HG03575 (cell line): ENCODE measurements around the gene GNAI2.
"Not testable (repeated sequence)": the region's sequence is repeated elsewhere in the genome, so short reads cannot be mapped to it uniquely, and the experiment has no call there.

Experiments used
- ATAC-seq: cut with Tn5 transposase; IDR thresholded peaks from one replicate; pipeline ENCODE4 v1.9.1; 2021; ENCODE audit not compliant: unreplicated experiment, insufficient number of reproducible peaks, low FRiP score; ENCODE audit errors: extremely low read depth

Gene GNAI2

DNA sequence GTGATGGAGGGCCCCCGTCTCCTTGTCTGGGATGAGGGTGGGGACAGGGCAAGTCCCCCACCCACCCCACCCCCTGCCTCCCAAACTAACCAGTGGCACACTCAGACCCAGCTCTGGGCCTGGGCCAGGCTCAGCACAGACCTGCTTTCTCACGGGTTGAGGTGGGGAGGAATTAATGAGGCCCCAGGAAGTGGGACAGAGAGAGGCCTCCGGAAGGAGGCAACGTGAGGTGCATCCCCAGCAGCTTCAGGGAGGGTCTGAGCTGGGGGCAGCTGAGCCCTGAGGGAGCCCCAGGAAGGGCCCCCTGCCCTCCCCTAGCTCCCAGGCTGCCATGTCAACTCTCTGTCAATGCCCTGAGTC lies 15.0 kb upstream of the GNAI2 start:
- no peak for ATAC-seq

GRCh38 chr3:50221411-50222168 lies 14.4 kb upstream of the GNAI2 start:
- ATAC-seq: no peak

GRCh38 chr3:50222169-50222528 lies 13.9 kb upstream of the GNAI2 start:
- ATAC-seq: no peak

DNA sequence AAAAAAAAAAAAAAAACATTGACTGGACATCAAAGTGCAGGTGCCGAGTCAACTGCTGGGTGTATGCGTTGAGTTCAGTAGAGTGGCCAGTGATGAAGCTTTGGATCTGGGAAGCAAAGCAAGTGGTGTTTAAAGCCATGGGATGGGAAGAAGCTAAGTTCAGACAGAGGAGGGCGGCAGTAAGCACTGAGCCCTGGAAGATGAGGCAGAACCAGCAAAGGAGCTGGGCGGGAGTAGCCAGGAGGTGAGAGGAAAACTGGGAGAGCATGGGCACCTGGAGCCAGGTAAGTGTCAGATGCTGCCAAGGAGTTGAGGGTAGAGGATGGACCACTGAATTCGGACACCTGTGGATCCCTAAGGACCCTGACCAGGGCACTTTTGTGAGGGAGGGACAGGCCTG lies 11.4 kb upstream of the GNAI2 start:
- no peak for ATAC-seq

DNA sequence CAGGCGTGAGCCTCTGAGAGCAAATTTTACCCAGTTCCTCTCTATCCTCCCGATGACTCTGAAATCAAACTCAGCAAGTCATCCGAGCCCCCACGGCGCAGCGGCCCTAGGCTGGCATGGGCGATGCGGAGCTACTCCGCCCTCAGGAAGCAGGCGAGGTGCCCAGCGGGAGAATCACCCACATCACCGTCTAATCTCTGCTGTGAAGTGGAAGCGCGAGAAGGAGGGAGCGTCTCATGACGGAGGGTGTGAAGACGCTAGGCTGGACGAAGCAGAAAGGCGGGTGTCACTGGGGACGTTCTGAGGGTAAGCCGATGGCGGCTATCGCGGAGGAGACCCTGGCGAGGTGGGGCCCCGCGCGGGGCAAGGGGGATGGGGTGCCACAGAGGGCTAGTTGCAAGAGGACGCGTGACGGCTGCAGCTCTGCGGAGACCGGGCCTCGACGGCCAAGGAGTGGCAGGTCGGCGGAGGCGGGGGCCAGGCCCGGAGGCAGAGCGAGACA lies 9.1 kb upstream of the GNAI2 start:
- no peak for ATAC-seq

DNA sequence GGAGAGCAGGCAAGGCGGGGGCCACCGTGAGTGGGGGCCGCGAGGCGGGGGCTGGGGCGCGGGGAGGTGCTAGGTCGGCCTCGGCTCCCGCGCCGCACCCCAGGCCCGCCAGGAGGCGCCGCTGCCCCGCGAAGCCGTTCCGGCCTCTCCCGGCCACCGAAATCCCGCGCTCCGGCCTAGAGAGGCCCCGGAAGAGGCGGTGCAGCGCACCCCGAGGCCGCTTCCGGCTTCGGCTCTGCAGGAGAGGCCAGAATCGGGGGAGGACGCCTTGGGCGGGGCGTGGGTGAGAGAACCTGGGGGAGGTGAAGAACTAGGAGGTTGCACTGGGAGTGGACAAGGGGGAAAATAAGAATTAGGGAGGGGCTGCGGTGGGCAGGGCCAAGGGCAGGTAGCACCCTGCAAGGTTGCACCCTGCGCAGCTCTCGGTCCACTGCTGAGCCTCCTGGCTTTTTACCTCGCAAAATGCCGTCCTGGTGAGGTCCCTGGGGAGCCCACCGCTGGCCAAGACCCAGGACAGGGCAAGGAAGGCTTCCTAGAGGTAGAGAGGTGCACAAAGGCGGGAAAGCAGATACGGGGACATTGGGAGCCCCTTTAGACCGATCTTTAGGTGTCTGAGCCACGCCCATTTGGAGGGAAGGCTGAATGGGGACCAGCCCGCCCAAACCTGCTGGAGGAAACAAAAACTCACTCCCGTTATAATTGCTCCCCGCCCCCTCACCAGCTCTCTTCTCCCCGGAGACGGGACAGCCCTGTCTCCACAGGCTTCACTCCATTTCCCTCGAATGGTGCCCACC lies 8.4 kb upstream of the GNAI2 start:
- no peak for ATAC-seq

- ATAC-seq: not testable (repeated sequence)
These were observed 7.7 kb upstream of the GNAI2 start for GRCh38 chr3:50228184-50228763.

- no peak for ATAC-seq
These were observed 6.5 kb upstream of the GNAI2 start for GRCh38 chr3:50229490-50229889.

DNA sequence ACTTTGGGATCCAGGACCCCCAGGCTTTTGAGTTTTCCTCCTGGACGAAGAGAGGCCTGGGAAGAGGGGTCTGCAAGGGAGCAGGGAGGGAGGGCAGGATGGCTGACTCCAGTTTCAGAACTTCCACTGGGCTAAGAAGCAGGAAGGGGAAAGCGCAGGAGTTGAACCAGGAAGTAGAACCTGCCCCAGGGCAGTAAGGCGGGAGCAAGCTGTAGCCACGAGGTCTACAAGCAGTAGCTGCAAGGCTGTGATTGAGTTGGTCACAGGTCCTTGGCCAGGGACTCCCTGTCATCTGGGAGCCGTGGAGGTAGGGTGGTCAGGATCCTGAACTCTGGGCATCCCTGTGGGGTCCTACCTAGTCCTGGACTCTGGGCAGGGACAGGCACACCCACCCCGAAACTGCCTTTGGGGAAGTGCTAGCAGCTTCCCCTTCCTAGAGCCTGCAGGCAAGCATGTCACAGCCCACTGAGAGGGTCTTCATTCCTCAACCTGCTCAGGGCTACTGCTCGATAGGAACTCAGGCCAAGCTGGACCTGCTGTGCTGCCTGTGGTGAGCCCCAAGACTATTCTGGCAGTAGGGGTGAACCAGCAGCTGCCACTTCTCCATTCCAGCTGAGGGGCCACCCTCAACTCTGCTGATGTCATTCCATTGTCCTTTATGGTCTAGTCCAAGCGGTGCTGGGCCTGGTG lies 5.8 kb upstream of the GNAI2 start:
- ATAC-seq: no peak

GRCh38 chr3:50230794-50231125 lies 5.2 kb upstream of the GNAI2 start:
- ATAC-seq: no peak

DNA sequence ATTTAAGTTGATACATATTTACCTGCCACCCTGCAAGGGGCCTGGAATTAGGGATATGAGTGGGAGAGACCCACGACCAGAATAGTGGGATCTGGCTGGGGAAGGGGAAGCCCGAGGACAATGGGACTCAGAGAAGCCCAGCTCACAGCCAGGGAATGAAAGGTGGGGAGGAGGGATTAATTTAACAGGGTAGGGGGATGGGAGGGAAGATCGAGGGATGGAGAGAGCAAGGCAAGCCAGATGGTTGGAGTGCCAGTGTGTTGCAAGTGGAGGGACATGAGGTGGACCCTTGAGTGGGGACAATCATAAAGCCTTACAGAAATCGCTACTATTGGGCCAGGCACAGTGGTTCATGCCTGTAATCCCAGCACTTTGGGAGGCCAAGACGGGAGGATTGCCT lies 4.4 kb upstream of the GNAI2 start:
- ATAC-seq: no peak

DNA sequence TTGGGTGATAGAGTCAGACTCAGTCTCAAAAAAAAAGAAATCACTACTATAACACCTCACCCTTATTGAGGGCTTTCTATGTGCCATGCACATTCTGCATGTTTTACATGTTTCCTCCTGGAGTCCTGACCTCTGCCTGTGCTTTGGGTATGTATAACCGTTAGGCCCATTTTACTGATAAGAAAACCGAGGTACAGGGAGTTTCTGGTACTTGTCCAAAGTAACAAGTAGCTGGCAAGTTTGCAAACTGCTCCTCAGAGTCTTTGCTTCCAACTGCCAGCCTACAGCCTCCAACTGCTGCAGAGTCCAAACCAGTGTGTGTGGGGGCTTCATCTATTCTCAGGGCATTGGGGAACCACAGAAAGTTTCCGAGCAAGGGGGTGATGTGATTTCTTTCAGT lies 3.7 kb upstream of the GNAI2 start:
- ATAC-seq: no peak

GRCh38 chr3:50233176-50233575 lies 2.8 kb upstream of the GNAI2 start:
- ATAC-seq: no peak

DNA sequence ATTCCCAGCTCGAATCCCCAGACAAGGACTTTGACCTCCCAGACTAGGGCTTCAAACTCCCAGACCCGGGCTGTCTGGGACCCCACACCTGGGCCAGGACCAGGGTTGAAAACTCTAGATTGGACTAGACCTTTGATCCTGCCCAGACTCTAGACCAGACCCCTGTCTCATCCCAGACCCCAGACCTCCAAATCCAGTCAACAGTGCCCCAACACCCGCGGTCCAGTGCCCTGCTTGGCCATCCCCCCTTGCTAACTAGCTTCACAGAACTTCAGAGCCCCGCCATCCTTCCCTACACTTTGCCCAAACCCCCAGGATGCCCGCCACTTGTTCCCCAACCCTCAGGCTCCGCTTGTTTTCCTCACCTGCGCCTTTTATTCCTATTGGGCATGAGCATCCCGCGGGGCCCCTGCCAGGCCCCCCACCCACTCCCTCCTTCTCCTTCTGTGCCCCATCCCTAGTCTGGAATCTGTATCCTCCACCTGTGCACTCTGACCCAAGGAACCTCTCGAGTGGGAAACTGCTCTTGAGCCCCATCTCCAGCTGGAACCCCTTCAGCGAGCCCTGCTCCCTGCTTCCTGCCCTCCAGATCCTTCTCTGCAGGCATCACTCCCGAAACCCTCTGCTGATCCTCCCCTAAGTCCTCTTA lies 604 bp downstream of the GNAI2 start:
- ATAC-seq: no peak

GRCh38 chr3:50237133-50237651 lies 1.2 kb downstream of the GNAI2 start:
- ATAC-seq: no peak

DNA sequence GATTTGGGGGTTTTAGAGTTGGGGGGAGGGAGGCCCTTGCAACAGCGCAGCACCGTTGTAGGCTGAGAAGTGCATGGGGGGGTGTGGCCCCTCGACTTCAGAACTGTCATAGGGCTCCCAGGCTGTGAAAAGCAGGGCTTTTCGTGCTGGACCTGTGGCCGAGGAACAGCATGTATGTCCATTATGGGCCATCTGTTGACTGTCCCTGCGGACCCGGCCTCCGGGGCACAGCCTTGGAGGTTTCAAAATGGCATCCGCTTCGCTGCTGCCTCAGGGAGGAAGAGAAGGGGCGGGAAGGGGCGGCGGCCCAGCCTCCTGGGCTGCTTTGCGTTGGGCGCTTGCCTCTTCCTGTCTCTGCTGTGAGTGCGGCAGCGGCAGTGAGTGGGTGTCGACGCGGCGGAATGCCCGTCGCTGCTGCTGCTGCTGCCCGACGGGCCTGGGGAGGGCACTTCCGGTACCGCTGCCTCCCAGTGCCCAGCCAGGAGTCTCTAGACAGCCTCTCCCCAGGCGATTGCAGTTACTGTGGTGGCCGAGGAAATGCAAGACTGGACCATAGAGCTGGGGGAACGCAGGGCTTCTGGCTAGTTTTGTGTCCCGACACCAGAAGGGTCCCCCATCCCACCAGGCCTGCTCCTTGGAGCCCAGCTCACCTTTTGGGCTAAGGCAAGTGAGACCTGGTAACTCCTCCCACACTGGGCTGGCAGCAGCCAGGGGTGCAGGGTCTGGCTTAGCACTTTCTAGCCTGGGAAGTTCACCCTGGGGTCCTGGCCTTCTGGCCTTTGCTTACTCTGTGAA lies 1.9 kb downstream of the GNAI2 start:
- no peak for ATAC-seq

DNA sequence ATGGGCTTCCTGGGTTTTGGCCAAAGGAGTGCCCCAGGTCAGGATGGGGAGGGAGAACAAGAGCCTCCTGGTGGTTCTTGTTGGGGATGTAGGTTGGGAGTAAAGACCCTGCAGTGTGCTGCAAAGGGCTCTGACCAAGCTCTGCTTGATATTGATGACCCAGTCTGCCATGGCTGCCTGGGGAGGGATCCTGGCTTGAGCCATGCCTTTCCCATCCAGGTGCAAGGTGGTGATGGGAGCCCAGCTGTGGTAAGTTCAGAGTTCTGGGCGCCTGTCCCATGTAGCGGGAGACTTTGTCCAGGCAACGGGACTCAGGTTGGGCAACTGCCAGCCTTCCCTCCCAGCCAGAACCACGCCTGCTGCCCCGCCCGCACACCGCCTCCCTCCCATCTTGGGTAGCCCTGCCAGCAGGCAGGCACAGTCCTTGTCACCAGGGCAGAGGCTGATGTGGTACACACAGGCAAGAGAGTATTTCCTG lies 2.6 kb downstream of the GNAI2 start:
- no peak for ATAC-seq

GRCh38 chr3:50239649-50240048 lies 3.6 kb downstream of the GNAI2 start:
- ATAC-seq: no peak
